MM.1S (cell line): ENCODE measurements around the gene MOSMO.

Experiments
- EZH2phosphoT487 ChIP-seq: fragments of 300-600 bp; sonication (generic); IDR thresholded peaks from 2 replicates; pipeline ENCODE4 v1.6.1; 2018; ENCODE audit warnings: antibody characterized with exemption, low read length
- TF ChIP-seq, protein P1 (sequence below): fragments of 300-600 bp; sonication (generic); IDR thresholded peaks from 2 replicates; pipeline ENCODE4 v1.5.1; 2016; ENCODE audit warnings: antibody characterized with exemption, low read length, mixed read lengths

- TF ChIP-seq, protein P1, sequence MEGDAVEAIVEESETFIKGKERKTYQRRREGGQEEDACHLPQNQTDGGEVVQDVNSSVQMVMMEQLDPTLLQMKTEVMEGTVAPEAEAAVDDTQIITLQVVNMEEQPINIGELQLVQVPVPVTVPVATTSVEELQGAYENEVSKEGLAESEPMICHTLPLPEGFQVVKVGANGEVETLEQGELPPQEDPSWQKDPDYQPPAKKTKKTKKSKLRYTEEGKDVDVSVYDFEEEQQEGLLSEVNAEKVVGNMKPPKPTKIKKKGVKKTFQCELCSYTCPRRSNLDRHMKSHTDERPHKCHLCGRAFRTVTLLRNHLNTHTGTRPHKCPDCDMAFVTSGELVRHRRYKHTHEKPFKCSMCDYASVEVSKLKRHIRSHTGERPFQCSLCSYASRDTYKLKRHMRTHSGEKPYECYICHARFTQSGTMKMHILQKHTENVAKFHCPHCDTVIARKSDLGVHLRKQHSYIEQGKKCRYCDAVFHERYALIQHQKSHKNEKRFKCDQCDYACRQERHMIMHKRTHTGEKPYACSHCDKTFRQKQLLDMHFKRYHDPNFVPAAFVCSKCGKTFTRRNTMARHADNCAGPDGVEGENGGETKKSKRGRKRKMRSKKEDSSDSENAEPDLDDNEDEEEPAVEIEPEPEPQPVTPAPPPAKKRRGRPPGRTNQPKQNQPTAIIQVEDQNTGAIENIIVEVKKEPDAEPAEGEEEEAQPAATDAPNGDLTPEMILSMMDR, result no peak
- no peak for TF ChIP-seq EZH2phosphoT487
Observed at GRCh38 chr16:21984062-21984461, 23.8 kb upstream of the MOSMO start.
